Psoas muscle (tissue), 8 donors: ENCODE data around the gene FNDC3B. TPM values are rescaled to one million over a fixed set of nuclear protein-coding genes. Genes with fewer than 3 reads are reported as not detected.
A peak's percentile ranks its signal among the peaks of the same experiment; 100 is the strongest.

ENCODE experiments used
- ATAC-seq, 4 donors: fragments of 200-7000 bp; cut with Tn5 transposase; one replicate each; pipeline ENCODE4 v1.9.1; 2020; ENCODE audit warnings: moderate library complexity in 3 of 4, mild to moderate bottlenecking in 2 of 4
- DNase-seq, 2 donors: peaks; one replicate each; pipeline ENCODE4 v3.0.0-alpha.2; 2020
- H3K27ac ChIP-seq: fragments of 200-600 bp; one replicate; pipeline ENCODE4 v1.8.0; 2022
- H3K27me3 ChIP-seq, 3 donors: fragments of 200-600 bp in 1 of 3; one replicate each; pipeline versions ENCODE4 v1.6.1 to v1.8.0; 2013 to 2022; ENCODE audit warnings: low read length in 2 of 3, mild to moderate bottlenecking in 2 of 3, moderate library complexity in 1 of 3; ENCODE audit not compliant: insufficient read depth in 3 of 3
- H3K36me3 ChIP-seq, 2 donors: fragments of 200-600 bp in 1 of 2; one replicate each; pipeline versions ENCODE4 v1.6.1 to v1.8.0; 2013 to 2022; ENCODE audit warnings: low read depth in 1 of 2, mild to moderate bottlenecking in 1 of 2, moderate library complexity in 1 of 2; ENCODE audit not compliant: insufficient read depth in 1 of 2
- H3K4me1 ChIP-seq: fragments of 200-600 bp; one replicate; pipeline ENCODE4 v1.8.0; 2022
- H3K4me3 ChIP-seq: fragments of 200-600 bp; one replicate; pipeline ENCODE4 v1.8.0; 2022; ENCODE audit warnings: mild to moderate bottlenecking
- H3K9me3 ChIP-seq: fragments of 200-600 bp; one replicate; pipeline ENCODE4 v1.8.0; 2022
- CTCF ChIP-seq: fragments of 200-600 bp; IDR thresholded peaks from one replicate; pipeline ENCODE4 v1.8.0; 2022; ENCODE audit warnings: antibody characterized with exemption
- WGBS, 3 donors: extraction: QIAGEN DNeasy Blood & Tissue Kit; methylation state at CpG; one replicate each; pipeline versions ENCODE4 v1.1.6 to v1.1.7; 2013; 5-methylcytosine and 5-hydroxymethylcytosine counted together
- intact Hi-C, 2 donors: fragments of 100-400 bp; cut with DNase I; formaldehyde crosslinking; loops; one replicate each; pipeline versions ENCODE4 v1.11.0 to v1.14.2; 2022
- polyA plus RNA-seq, 3 donors: library from polyadenylated mRNA; stranded (reverse); fragments of 200-250 nt; gene quantifications; one replicate each; pipeline ENCODE4 v1.2.3, GENCODE V29; 2013
- total RNA-seq, 4 donors: library from RNA; stranded (reverse); fragmentation: NEBNext Ultra II Directional in 2 of 4; extraction: Animal tissue kit (Norgen Biotek cat#: 25700) in 2 of 4; gene quantifications; one replicate each; pipeline versions ENCODE4 v1.2.1 to v1.2.4, GENCODE V29; 2021 to 2023
- donor health status: healthy with polysubstance abuse.
- donor health status: DM: no; HTN: no; CAD: no; lungs with moderate emphysema.
- donor health status: Bipolar disorder and iron deficiency.
- donor health status: healthy.
- donor health status: DM: yes; HTN: yes; CAD: no.
- donor health status: DM: no; HTN: no; CAD: no.
- donor health status: DM: no; HTN: no; CAD: no.
- donor health status: DM: yes; HTN: yes; CAD: no.

Gene FNDC3B
- total and polyA plus RNA-seq, 7 donors, result 12.4 to 133 (median 50.8) TPM

- H3K27ac ChIP-seq, result peak overlapping the region; percentile 56
Observed at GRCh38 chr3:172134352-172134751, 95.0 kb downstream of the FNDC3B start.

GRCh38 chr3:172135185-172135584 lies 95.8 kb downstream of the FNDC3B start:
- DNase-seq, result no peak
- Histone ChIP-seq H3K9me3 (no peaks in the 10 kb centered on the region), H3K4me1 (peaks cover 87% of the 10 kb centered on the region), H3K27me3 (no peaks in the 10 kb centered on the region), H3K27ac (peak overlapping the region; percentile 79), H3K4me3 (no peak overlapping the region), H3K36me3 (no peaks in the 10 kb centered on the region)
- intact Hi-C loops, result no loop called here
- no peak for TF ChIP-seq CTCF
- WGBS, 3 donors, result 89 to 100% (median 97%) methylated on average over 1 of the region's 1 CpG
- ATAC-seq, result no peak

More at GRCh38 chr3:172134352-172134751, 95.0 kb downstream of the FNDC3B start:
- intact Hi-C loops, result no loop called here
- H3K4me3 ChIP-seq, result no peak overlapping the region
- TF ChIP-seq CTCF, result no peak
- H3K36me3 ChIP-seq, result no peaks in the 10 kb centered on the region
- DNase-seq (no peak), ATAC-seq (no peak)
- H3K4me1 ChIP-seq, result peaks cover 85% of the 10 kb centered on the region
- no peaks in the 10 kb centered on the region for H3K9me3 ChIP-seq
- WGBS, 3 donors, result 87 to 96% (median 94%) methylated on average over 2 of the region's 2 CpGs
- no peaks in the 10 kb centered on the region for H3K27me3 ChIP-seq

GRCh38 chr3:172135820-172136219 lies 96.4 kb downstream of the FNDC3B start:
- ATAC-seq (no peak), DNase-seq (no peak)
- Histone ChIP-seq H3K27me3 (no peaks in the 10 kb centered on the region), H3K9me3 (no peaks in the 10 kb centered on the region), H3K27ac (peak overlapping the region; percentile 79), H3K36me3 (no peaks in the 10 kb centered on the region), H3K4me3 (no peak overlapping the region), H3K4me1 (peaks cover 87% of the 10 kb centered on the region)
- intact Hi-C loops, result loop anchor here in 1 of 2 donors (2.0 kb wide), 1 partner anchor 15 kb away; no protein-coding TSS in a partner anchor
- 86 to 91% (median 87%) methylated on average over 2 of the region's 2 CpGs for WGBS, 3 donors
- no peak for TF ChIP-seq CTCF

GRCh38 chr3:172136330-172136729 lies 97.0 kb downstream of the FNDC3B start:
- ATAC-seq (no peak), DNase-seq (no peak)
- no peak for TF ChIP-seq CTCF
- no peaks in the 10 kb centered on the region for H3K9me3 ChIP-seq
- no peak overlapping the region for H3K4me3 ChIP-seq
- intact Hi-C loops, result loop anchor here in 1 of 2 donors (2.0 kb wide), 1 partner anchor 14 kb away; no protein-coding TSS in a partner anchor
- 76 to 95% (median 85%) methylated on average over 1 of the region's 1 CpG for WGBS, 3 donors
- no peaks in the 10 kb centered on the region for H3K36me3 ChIP-seq
- H3K4me1 ChIP-seq, result peaks cover 88% of the 10 kb centered on the region
- H3K27ac ChIP-seq, result peak overlapping the region; percentile 79
- no peaks in the 10 kb centered on the region for H3K27me3 ChIP-seq
